Motor neuron (in vitro differentiated cells): ENCODE data around the gene TMED5. TPM values are rescaled to one million over a fixed set of nuclear protein-coding genes. Genes with fewer than 3 reads are reported as not detected.

Experiments
- ATAC-seq, 8 experiments: fragments of 200-7000 bp; cut with Tn5 transposase; replicated peaks in 6 of 8; 2 replicates each; pipeline ENCODE4 v1.8.0; 2021; ENCODE audit warnings: mild to moderate bottlenecking in 8 of 8, moderate library complexity in 8 of 8
- H3K27ac ChIP-seq, 2 donors: fragments of 250-450 bp; sonication (Bioruptor Pico); 2 replicates each; pipeline ENCODE4 v1.9.0; 2021; ENCODE audit warnings: antibody characterized with exemption in 2 of 2, mild to moderate bottlenecking in 2 of 2, moderate library complexity in 1 of 2
- H3K4me1 ChIP-seq, 2 donors: fragments of 250-450 bp; sonication (Bioruptor Pico); replicated peaks in 1 of 2; 2 replicates each; pipeline ENCODE4 v1.6.1; 2021; ENCODE audit warnings: antibody characterized with exemption in 2 of 2, mild to moderate bottlenecking in 2 of 2, moderate library complexity in 1 of 2
- H3K4me3 ChIP-seq, 5 donors: fragments of 250-450 bp; sonication (Bioruptor Pico); 2 replicates each; pipeline ENCODE4 v1.9.0; 2021; ENCODE audit warnings: antibody characterized with exemption in 5 of 5, mild to moderate bottlenecking in 5 of 5, moderate library complexity in 4 of 5
- WGBS, 10 experiments: fragments of 450-650 bp; shearing (Covaris generic); methylation state at CpG; one replicate each; pipeline ENCODE4 v1.0.0; 2022; 5-methylcytosine and 5-hydroxymethylcytosine counted together
- in situ Hi-C, 9 experiments: fragments of 400-800 bp; cut with MboI; loops; one replicate each; pipeline ENCODE4 v1.15.0; 2021; ENCODE audit warnings: low sequenced_read_pairs in 9 of 9, low pct_unique_long_range_greater_than_20kb in 2 of 9; ENCODE audit not compliant: unreplicated experiment in 9 of 9
- total RNA-seq, 8 experiments: library from RNA; unstranded; fragments of 300-600 nt; gene quantifications; 2 replicates each; pipeline versions ENCODE4 v1.2.3 to v1.2.4, GENCODE V29; 2022

Gene TMED5
- total RNA-seq, 8 experiments from 2014 or later: 25.4 to 65.2 (median 49.7) TPM

- no peak overlapping the region for H3K27ac ChIP-seq
- no peaks in the 10 kb centered on the region for H3K4me1 ChIP-seq
- H3K4me3 ChIP-seq: no peak overlapping the region
- WGBS, 10 experiments: 38 to 100% (median 97%) methylated on average over 1 to 4 of the region's 4 CpGs; no CpG with 5 or more reads in 1 of the 10 experiments
- ATAC-seq: peak in 3 of 8 experiments; percentile 29 to 62 (median 51)
- in situ Hi-C loops: no loop called here
Measured at GRCh38 chr1:93102142-93102541, 78.1 kb downstream of the TMED5 start.

Other genes with a start within 250 kb of the TMED5 start
- gene DIPK1A, start 219.0 kb downstream of the TMED5 start, total RNA-seq: 10 to 100 TPM in 4 of 8 experiments, 1 to 10 TPM in 4; 7.1 to 22.5 (median 10.2) TPM
- gene MTF2, start 101.1 kb downstream of the TMED5 start, total RNA-seq: 100 to 1,000 TPM in 3 of 8 experiments, 10 to 100 TPM in 5; 12.7 to 180 (median 77.5) TPM
- gene CCDC18, start 311 bp upstream of the TMED5 start, total RNA-seq: 10 to 100 TPM in 5 of 8 experiments, 1 to 10 TPM in 3; 5.3 to 49.0 (median 14.5) TPM
- gene DR1, start 165.5 kb upstream of the TMED5 start, total RNA-seq: 100 to 1,000 TPM in 3 of 8 experiments, 10 to 100 TPM in 5; 43.4 to 121 (median 61.1) TPM